ENCODE data around the gene P2RY10.

DNA sequence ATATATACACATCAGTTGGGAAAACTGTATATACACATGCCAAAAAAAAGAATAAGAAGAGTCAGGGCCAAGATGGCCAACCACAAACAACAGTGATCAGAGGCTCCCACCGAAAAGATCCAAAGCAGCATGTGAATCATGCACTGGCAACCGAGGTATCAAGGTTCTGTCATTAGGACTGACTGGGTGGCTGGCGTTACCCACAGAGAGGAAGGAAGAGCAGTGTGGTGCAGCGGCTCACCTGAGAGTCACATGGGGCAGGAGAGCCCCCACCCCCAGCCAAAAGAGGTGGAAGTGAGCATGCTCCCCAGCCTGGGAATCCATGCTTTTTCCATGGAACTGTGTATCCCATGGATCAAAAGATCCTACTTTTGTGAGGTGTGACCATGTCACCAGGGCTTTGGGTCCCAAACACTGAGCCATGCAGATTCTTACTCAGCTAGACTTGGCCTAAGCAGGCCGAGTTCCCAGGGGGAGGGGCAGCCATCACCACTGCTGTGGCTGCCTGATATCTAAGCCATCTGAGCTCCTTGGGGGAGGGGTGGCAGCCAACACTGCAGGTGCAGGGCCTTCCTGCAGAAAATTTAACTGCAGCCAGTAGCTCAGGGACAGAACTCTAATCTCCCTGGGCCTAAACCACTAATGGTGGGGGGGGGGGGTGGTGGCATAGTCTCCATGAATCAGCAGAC lies 52.8 kb downstream of the P2RY10 start:
- TF ChIP-seq ZNF558 (CRISPR knock-in tag; IDR thresholded peaks at IDR 0.05; ENCODE audit: borderline replicate concordance) (no peak), EP300 (IDR thresholded peaks at IDR 0.05; ENCODE audit: low read depth in 2 of 2, low read length in 2 of 2) (no peak), EP300 (CRISPR knock-in tag; IDR thresholded peaks at IDR 0.05; ENCODE audit: borderline replicate concordance) (no peak), ATF7 (IDR thresholded peaks at IDR 0.05) (no peak), ATF7 (CRISPR knock-in tag; IDR thresholded peaks at IDR 0.05) (no peak), TOE1 (CRISPR knock-in tag; IDR thresholded peaks at IDR 0.05) (no peak), EZH2 (conservative IDR thresholded peaks at IDR 0.05; ENCODE audit: low read depth, low read length) (no peak)
- TF ChIP-seq, protein P1, sequence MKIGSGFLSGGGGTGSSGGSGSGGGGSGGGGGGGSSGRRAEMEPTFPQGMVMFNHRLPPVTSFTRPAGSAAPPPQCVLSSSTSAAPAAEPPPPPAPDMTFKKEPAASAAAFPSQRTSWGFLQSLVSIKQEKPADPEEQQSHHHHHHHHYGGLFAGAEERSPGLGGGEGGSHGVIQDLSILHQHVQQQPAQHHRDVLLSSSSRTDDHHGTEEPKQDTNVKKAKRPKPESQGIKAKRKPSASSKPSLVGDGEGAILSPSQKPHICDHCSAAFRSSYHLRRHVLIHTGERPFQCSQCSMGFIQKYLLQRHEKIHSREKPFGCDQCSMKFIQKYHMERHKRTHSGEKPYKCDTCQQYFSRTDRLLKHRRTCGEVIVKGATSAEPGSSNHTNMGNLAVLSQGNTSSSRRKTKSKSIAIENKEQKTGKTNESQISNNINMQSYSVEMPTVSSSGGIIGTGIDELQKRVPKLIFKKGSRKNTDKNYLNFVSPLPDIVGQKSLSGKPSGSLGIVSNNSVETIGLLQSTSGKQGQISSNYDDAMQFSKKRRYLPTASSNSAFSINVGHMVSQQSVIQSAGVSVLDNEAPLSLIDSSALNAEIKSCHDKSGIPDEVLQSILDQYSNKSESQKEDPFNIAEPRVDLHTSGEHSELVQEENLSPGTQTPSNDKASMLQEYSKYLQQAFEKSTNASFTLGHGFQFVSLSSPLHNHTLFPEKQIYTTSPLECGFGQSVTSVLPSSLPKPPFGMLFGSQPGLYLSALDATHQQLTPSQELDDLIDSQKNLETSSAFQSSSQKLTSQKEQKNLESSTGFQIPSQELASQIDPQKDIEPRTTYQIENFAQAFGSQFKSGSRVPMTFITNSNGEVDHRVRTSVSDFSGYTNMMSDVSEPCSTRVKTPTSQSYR (CRISPR knock-in tag; IDR thresholded peaks at IDR 0.05; ENCODE audit: borderline replicate concordance): no peak
- TF ChIP-seq, protein P2, sequence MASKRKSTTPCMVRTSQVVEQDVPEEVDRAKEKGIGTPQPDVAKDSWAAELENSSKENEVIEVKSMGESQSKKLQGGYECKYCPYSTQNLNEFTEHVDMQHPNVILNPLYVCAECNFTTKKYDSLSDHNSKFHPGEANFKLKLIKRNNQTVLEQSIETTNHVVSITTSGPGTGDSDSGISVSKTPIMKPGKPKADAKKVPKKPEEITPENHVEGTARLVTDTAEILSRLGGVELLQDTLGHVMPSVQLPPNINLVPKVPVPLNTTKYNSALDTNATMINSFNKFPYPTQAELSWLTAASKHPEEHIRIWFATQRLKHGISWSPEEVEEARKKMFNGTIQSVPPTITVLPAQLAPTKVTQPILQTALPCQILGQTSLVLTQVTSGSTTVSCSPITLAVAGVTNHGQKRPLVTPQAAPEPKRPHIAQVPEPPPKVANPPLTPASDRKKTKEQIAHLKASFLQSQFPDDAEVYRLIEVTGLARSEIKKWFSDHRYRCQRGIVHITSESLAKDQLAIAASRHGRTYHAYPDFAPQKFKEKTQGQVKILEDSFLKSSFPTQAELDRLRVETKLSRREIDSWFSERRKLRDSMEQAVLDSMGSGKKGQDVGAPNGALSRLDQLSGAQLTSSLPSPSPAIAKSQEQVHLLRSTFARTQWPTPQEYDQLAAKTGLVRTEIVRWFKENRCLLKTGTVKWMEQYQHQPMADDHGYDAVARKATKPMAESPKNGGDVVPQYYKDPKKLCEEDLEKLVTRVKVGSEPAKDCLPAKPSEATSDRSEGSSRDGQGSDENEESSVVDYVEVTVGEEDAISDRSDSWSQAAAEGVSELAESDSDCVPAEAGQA (IDR thresholded peaks at IDR 0.05; ENCODE audit: low read depth): no peak
- TF ChIP-seq, protein P2 (CRISPR knock-in tag; IDR thresholded peaks at IDR 0.05; ENCODE audit: borderline replicate concordance): no peak

All from HepG2 (cell line).